UCSD-AML1 (cell line): ENCODE results near the gene MRGPRX4.
"Not testable (repeated sequence)": the region's sequence is repeated elsewhere in the genome, so short reads cannot be mapped to it uniquely, and the experiment has no call there.

Source experiments
- DNase-seq: peaks from one replicate; lab custom pipeline; 2025; ENCODE audit not compliant: unreplicated experiment; lab: John Stamatoyannopoulos, UW

The MRGPRX4 gene

GRCh38 chr11:18172666-18173065 lies at the start of gene MRGPRX4:
TSS of gene MRGPRX4 (plus strand) at chr11:18172837. CDS start at chr11:18173257, 420 bp downstream.
- DNase-seq = no peak

- DNase-seq = not testable (repeated sequence)
These were observed 41.5 kb upstream of the MRGPRX4 start for GRCh38 chr11:18131115-18131514.

- no peak for DNase-seq
These were observed 40.3 kb upstream of the MRGPRX4 start, which contains the start of gene MRGPRX3 for GRCh38 chr11:18132341-18132740. TSS of gene MRGPRX3 (plus strand) at chr11:18132571. CDS start at chr11:18137203, 4,632 bp downstream.

- no peak for DNase-seq
These were observed 37.3 kb upstream of the MRGPRX4 start for GRCh38 chr11:18135308-18135707.

GRCh38 chr11:18137186-18137800 lies 35.3 kb upstream of the MRGPRX4 start:
- DNase-seq = no peak

GRCh38 chr11:18140145-18140544 lies 32.5 kb upstream of the MRGPRX4 start:
- DNase-seq = no peak

- no peak for DNase-seq
These were observed 28.4 kb upstream of the MRGPRX4 start for GRCh38 chr11:18144243-18144642.

- DNase-seq = no peak
These were observed 27.6 kb upstream of the MRGPRX4 start for GRCh38 chr11:18145025-18145424.

GRCh38 chr11:18145837-18146236 lies 26.8 kb upstream of the MRGPRX4 start:
- DNase-seq = no peak

- no peak for DNase-seq
These were observed 21.1 kb upstream of the MRGPRX4 start for GRCh38 chr11:18151581-18151980.

- DNase-seq = no peak
These were observed 4.3 kb upstream of the MRGPRX4 start for GRCh38 chr11:18168372-18168771.

GRCh38 chr11:18171377-18172000 lies 1.1 kb upstream of the MRGPRX4 start:
- no peak for DNase-seq

GRCh38 chr11:18173225-18173866 lies 709 bp downstream of the MRGPRX4 start:
- DNase-seq = no peak

- DNase-seq = no peak
These were observed 16.2 kb downstream of the MRGPRX4 start for GRCh38 chr11:18188796-18189195.

GRCh38 chr11:18189476-18190245 lies 17.0 kb downstream of the MRGPRX4 start:
- not testable (repeated sequence) for DNase-seq

- no peak for DNase-seq
These were observed 18.7 kb downstream of the MRGPRX4 start for GRCh38 chr11:18191376-18191775.

GRCh38 chr11:18193010-18193409 lies 20.4 kb downstream of the MRGPRX4 start:
- DNase-seq = no peak

- no peak for DNase-seq
These were observed 23.9 kb downstream of the MRGPRX4 start for GRCh38 chr11:18196532-18196931.

- DNase-seq = not testable (repeated sequence)
These were observed 25.1 kb downstream of the MRGPRX4 start for GRCh38 chr11:18197738-18198137.

- DNase-seq = no peak
These were observed 31.1 kb downstream of the MRGPRX4 start for GRCh38 chr11:18203723-18204122.

- no peak for DNase-seq
These were observed 31.6 kb downstream of the MRGPRX4 start for GRCh38 chr11:18204220-18204619.
